ENCODE data around the gene ANXA1. TPM values are rescaled to one million over a fixed set of nuclear protein-coding genes. Genes with fewer than 3 reads are reported as not detected.
A peak's percentile ranks its signal among the peaks of the same experiment; 100 is the strongest.

Gene ANXA1
- total and polyA plus RNA-seq, 10 of the 15 experiments (the other 5 are each of a cell fraction or from before 2014, with no cell fraction given) = 6.6 to 30.1 (median 12.6) TPM

- no peak for TF ChIP-seq E2F8 (IDR thresholded peaks at IDR 0.05; ENCODE audit: low read depth, partially characterized antibody)
- TF ChIP-seq MEF2B (IDR thresholded peaks at IDR 0.05; ENCODE audit: partially characterized antibody, poor library complexity, severe bottlenecking) = no peak
- TF ChIP-seq BMI1 (IDR thresholded peaks at IDR 0.05; ENCODE audit: borderline replicate concordance) = 0 out of 2 replicates have a peak, but pooled peaks have one; percentile 30
- no peak for TF ChIP-seq HDAC6 (IDR thresholded peaks at IDR 0.05; ENCODE audit: unreplicated experiment)
- TF ChIP-seq SPI1 (IDR thresholded peaks at IDR 0.05; ENCODE audit: borderline replicate concordance, insufficient read depth, low read depth, low read length) = no peak
- no peak for TF ChIP-seq EGR1 (IDR thresholded peaks at IDR 0.05; ENCODE audit: borderline replicate concordance in 1 of 2, low read depth in 2 of 2, low read length in 2 of 2)
- TF ChIP-seq SIX5 (IDR thresholded peaks at IDR 0.05; ENCODE audit: low read depth, low read length, severe bottlenecking) = no peak
- no peak for TF ChIP-seq NBN (IDR thresholded peaks at IDR 0.05)
- TF ChIP-seq RB1 (IDR thresholded peaks at IDR 0.05; ENCODE audit: borderline replicate concordance) = no peak
- TF ChIP-seq ZZZ3 (IDR thresholded peaks at IDR 0.05; ENCODE audit: control insufficient read depth, insufficient read length, low read depth) = no peak
- no peak for TF ChIP-seq PKNOX1 (IDR thresholded peaks at IDR 0.05)
- peak; percentile 45; the same call in 1 of the 2 replicates for TF ChIP-seq IKZF1 (conservative IDR thresholded peaks at IDR 0.05)
- TF ChIP-seq JUNB (IDR thresholded peaks at IDR 0.05) = peak; percentile 64
- TF ChIP-seq ATF2 (IDR thresholded peaks at IDR 0.05; ENCODE audit: low read length) = no peak
- no peak for TF ChIP-seq SIN3A (IDR thresholded peaks at IDR 0.05; ENCODE audit: low read depth, low read length)
- TF ChIP-seq TCF7 (IDR thresholded peaks at IDR 0.05; ENCODE audit: borderline replicate concordance) = no peak
- no peak for TF ChIP-seq CBX5 (IDR thresholded peaks at IDR 0.05; ENCODE audit: low read depth)
- no peak for TF ChIP-seq HDGF (IDR thresholded peaks at IDR 0.05)
- TF ChIP-seq MYB (IDR thresholded peaks at IDR 0.05; ENCODE audit: borderline replicate concordance, low read depth, low read length) = no peak
- TF ChIP-seq GABPA (IDR thresholded peaks at IDR 0.05; ENCODE audit: low read depth) = 0 out of 2 replicates have a peak, but pooled peaks have one; percentile 15
- no peak for TF ChIP-seq SMARCA5 (IDR thresholded peaks at IDR 0.05)
- TF ChIP-seq ZNF592 (IDR thresholded peaks at IDR 0.05) = no peak
- no peak for TF ChIP-seq MTA3 (IDR thresholded peaks at IDR 0.05; ENCODE audit: borderline replicate concordance, low read length)
- TF ChIP-seq GATAD2B (conservative IDR thresholded peaks at IDR 0.05; ENCODE audit: low read depth) = no peak
Measured at GRCh38 chr9:73152953-73153352, 1.3 kb downstream of the ANXA1 start (continued).

Measured in GM12878 (cell line).